Trophoblast cell (in vitro differentiated cells and primary cell): ENCODE results near the gene SMURF1.
"Not testable (repeated sequence)": the region's sequence is repeated elsewhere in the genome, so short reads cannot be mapped to it uniquely, and the experiment has no call there.

Source experiments
- DNase-seq, 2 donors: peaks; one replicate each; pipeline ENCODE4 v3.0.0-alpha.2; 2016
- H2AFZ ChIP-seq: 2 replicates; pipeline ENCODE4 v1.6.1; 2013; ENCODE audit warnings: low read length, moderate library complexity, mild to moderate bottlenecking; ENCODE audit not compliant: insufficient read depth, poor library complexity
- H2AK5ac ChIP-seq: 2 replicates; pipeline ENCODE4 v1.6.1; 2013; ENCODE audit warnings: mild to moderate bottlenecking, low read length
- H2BK120ac ChIP-seq: 2 replicates; pipeline ENCODE4 v1.6.1; 2013; ENCODE audit warnings: low read length, mild to moderate bottlenecking, moderate library complexity; ENCODE audit not compliant: insufficient read depth, poor library complexity
- H2BK12ac ChIP-seq: 2 replicates; pipeline ENCODE4 v1.6.1; 2013; ENCODE audit warnings: mild to moderate bottlenecking, low read length, moderate library complexity
- H2BK5ac ChIP-seq: 2 replicates; pipeline ENCODE4 v1.6.1; 2013; ENCODE audit warnings: low read length, low read depth, moderate library complexity, mild to moderate bottlenecking; ENCODE audit not compliant: poor library complexity
- H3K14ac ChIP-seq: 2 replicates; pipeline ENCODE4 v1.6.1; 2013; ENCODE audit warnings: mild to moderate bottlenecking, low read length
- H3K18ac ChIP-seq: 2 replicates; pipeline ENCODE4 v1.6.1; 2013; ENCODE audit warnings: mild to moderate bottlenecking, low read length
- H3K23ac ChIP-seq: 2 replicates; pipeline ENCODE4 v1.6.1; 2013; ENCODE audit warnings: low read length
- H3K27ac ChIP-seq: 2 replicates; pipeline ENCODE4 v1.5.1; 2013; ENCODE audit warnings: low read depth, mild to moderate bottlenecking, inconsistent platforms, low read length, moderate library complexity
- H3K27me3 ChIP-seq: 2 replicates; pipeline ENCODE4 v1.6.1; 2013; ENCODE audit warnings: inconsistent platforms, mild to moderate bottlenecking, low read length, moderate library complexity; ENCODE audit not compliant: insufficient read depth
- H3K36me3 ChIP-seq, 2 experiments: 1 replicate in 1 of 2; 2 replicates in 1 of 2; pipeline ENCODE4 v1.6.1; 2013; ENCODE audit warnings: low read length in 2 of 2, mild to moderate bottlenecking in 2 of 2, moderate library complexity in 1 of 2; ENCODE audit not compliant: insufficient read depth in 2 of 2, control insufficient read depth in 1 of 2
- H3K4ac ChIP-seq: 2 replicates; pipeline ENCODE4 v1.6.1; 2013; ENCODE audit warnings: low read depth, mild to moderate bottlenecking, low read length, moderate library complexity
- H3K4me1 ChIP-seq, 2 experiments: 1 replicate in 1 of 2; 2 replicates in 1 of 2; pipeline ENCODE4 v1.6.1; 2013; ENCODE audit warnings: low read length in 2 of 2, mild to moderate bottlenecking in 2 of 2, moderate library complexity in 1 of 2; ENCODE audit not compliant: insufficient read depth in 2 of 2, control insufficient read depth in 1 of 2
- H3K4me2 ChIP-seq: 2 replicates; pipeline ENCODE4 v1.6.1; 2013; ENCODE audit warnings: inconsistent platforms, mild to moderate bottlenecking, low read length, moderate library complexity
- H3K4me3 ChIP-seq: 2 replicates; pipeline ENCODE4 v1.5.1; 2013; ENCODE audit warnings: mild to moderate bottlenecking, low read depth, low read length, inconsistent platforms
- H3K79me1 ChIP-seq: one replicate; pipeline ENCODE4 v1.6.1; 2013; ENCODE audit warnings: low read length
- H3K79me2 ChIP-seq: 2 replicates; pipeline ENCODE4 v1.6.1; 2013; ENCODE audit warnings: low read length, mild to moderate bottlenecking; ENCODE audit not compliant: control insufficient read depth, insufficient read depth, poor library complexity
- H3K9ac ChIP-seq: 2 replicates; pipeline ENCODE4 v1.6.1; 2013; ENCODE audit warnings: mild to moderate bottlenecking, low read length
- H3K9me3 ChIP-seq: 2 replicates; pipeline ENCODE4 v1.6.1; 2013; ENCODE audit warnings: low read depth, mild to moderate bottlenecking, control low read depth, inconsistent platforms, low read length; ENCODE audit not compliant: insufficient read depth
- H4K12ac ChIP-seq: 2 replicates; pipeline ENCODE4 v1.6.1; 2013; ENCODE audit warnings: low read depth, mild to moderate bottlenecking, low read length, moderate library complexity
- H4K8ac ChIP-seq: 2 replicates; pipeline ENCODE4 v1.6.1; 2013; ENCODE audit warnings: low read depth, mild to moderate bottlenecking, low read length, moderate library complexity
- H4K91ac ChIP-seq: one replicate; pipeline ENCODE4 v1.6.1; 2013; ENCODE audit warnings: low read depth, mild to moderate bottlenecking, low read length, moderate library complexity
- WGBS: extraction: QIAGEN DNeasy Blood & Tissue Kit; methylation state at CpG from one replicate; pipeline ENCODE4 v1.1.7; 2013; ENCODE audit warnings: missing lambda C conversion rate; ENCODE audit not compliant: insufficient read length, insufficient coverage; ENCODE audit errors: extremely low coverage; 5-methylcytosine and 5-hydroxymethylcytosine counted together

SMURF1 gene

DNA sequence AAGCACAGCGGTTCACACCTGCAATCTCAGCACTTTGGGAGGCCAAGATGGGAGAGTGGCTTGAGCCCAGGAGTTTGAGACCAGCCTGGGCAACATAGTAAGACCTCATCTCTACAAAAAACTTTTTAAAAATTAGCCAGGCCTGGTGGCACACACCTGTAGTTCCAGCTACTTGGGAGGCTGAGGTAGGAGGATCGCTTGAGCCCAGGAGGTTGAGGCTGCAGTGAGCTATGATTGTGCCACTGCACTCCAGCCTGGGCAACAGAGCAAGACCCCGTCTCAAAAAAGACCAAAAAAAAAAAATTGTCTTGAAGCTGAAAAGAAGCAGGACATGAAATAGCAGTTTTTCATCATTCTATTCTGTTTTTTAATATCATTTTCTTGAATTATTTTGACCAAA, 99.0 kb downstream of the SMURF1 start:
- not testable (repeated sequence) for H3K14ac ChIP-seq, H2BK120ac ChIP-seq, H3K79me2 ChIP-seq, H3K79me1 ChIP-seq, H4K91ac ChIP-seq, H2BK5ac ChIP-seq, H3K27me3 ChIP-seq, DNase-seq, H3K4ac ChIP-seq, H4K8ac ChIP-seq, H4K12ac ChIP-seq, H3K9ac ChIP-seq, H3K9me3 ChIP-seq, H3K4me3 ChIP-seq, H3K23ac ChIP-seq, H3K4me2 ChIP-seq, H3K27ac ChIP-seq, H2AFZ ChIP-seq, H2AK5ac ChIP-seq, H3K18ac ChIP-seq, H2BK12ac ChIP-seq
- Histone ChIP-seq H3K36me3 (peaks cover 39 to 47% of the 10 kb centered on the region in 2 experiments), H3K4me1 (peaks cover 16 to 17% of the 10 kb centered on the region in 2 experiments)
- WGBS: no CpG with 5 or more reads among the region's 3 CpGs

- Histone ChIP-seq H3K4me3 (no peak overlapping the region), H3K36me3 (peaks cover 48 to 51% of the 10 kb centered on the region in 2 experiments), H4K12ac (no peak overlapping the region), H3K4ac (no peak overlapping the region), H3K79me2 (peaks cover 5% of the 10 kb centered on the region), H3K27ac (peak overlapping the region; percentile 75), H3K79me1 (peaks cover 4% of the 10 kb centered on the region), H2AK5ac (no peak overlapping the region), H2AFZ (no peak overlapping the region), H3K23ac (no peak overlapping the region), H2BK5ac (no peak overlapping the region), H3K9me3 (no peaks in the 10 kb centered on the region), H3K4me1 (peaks cover 16 to 17% of the 10 kb centered on the region in 2 experiments), H2BK120ac (no peak overlapping the region), H3K27me3 (no peaks in the 10 kb centered on the region), H4K8ac (no peak overlapping the region), H2BK12ac (no peak overlapping the region), H3K9ac (no peak overlapping the region), H3K14ac (no peak overlapping the region), H4K91ac (no peak overlapping the region), H3K4me2 (peak overlapping the region; percentile 45), H3K18ac (no peak overlapping the region)
- peak in 1 of 2 donors; percentile 64 for DNase-seq
- WGBS: no CpG with 5 or more reads among the region's 5 CpGs
Observed at GRCh38 chr7:99042957-99043356, 101.0 kb downstream of the SMURF1 start.

- Histone ChIP-seq H2BK12ac (peak overlapping the region; percentile 47), H2BK120ac (no peak overlapping the region), H3K27me3 (no peaks in the 10 kb centered on the region), H3K14ac (no peak overlapping the region), H3K9ac (no peak overlapping the region), H3K4me3 (no peak overlapping the region), H2AK5ac (no peak overlapping the region), H2BK5ac (no peak overlapping the region), H3K79me2 (peaks cover 5% of the 10 kb centered on the region), H3K18ac (no peak overlapping the region), H4K12ac (no peak overlapping the region), H3K27ac (peak overlapping the region; percentile 17), H3K23ac (no peak overlapping the region), H2AFZ (no peak overlapping the region), H3K4ac (no peak overlapping the region), H4K91ac (no peak overlapping the region), H3K9me3 (no peaks in the 10 kb centered on the region), H3K36me3 (peaks cover 52 to 55% of the 10 kb centered on the region in 2 experiments), H3K4me1 (peaks cover 7 to 11% of the 10 kb centered on the region in 2 experiments), H4K8ac (no peak overlapping the region), H3K79me1 (peaks cover 4% of the 10 kb centered on the region), H3K4me2 (no peak overlapping the region)
- no peak for DNase-seq
- no CpG with 5 or more reads among the region's 11 CpGs for WGBS
Observed at GRCh38 chr7:99041526-99041925, 102.4 kb downstream of the SMURF1 start.

- H4K91ac ChIP-seq: no peak overlapping the region
- no peak overlapping the region for H3K9ac ChIP-seq
- H3K4me2 ChIP-seq: no peak overlapping the region
- H3K23ac ChIP-seq: no peak overlapping the region
- H2BK5ac ChIP-seq: peak overlapping the region; percentile 49
- H3K4me1 ChIP-seq: peaks cover 7 to 11% of the 10 kb centered on the region in 2 experiments
- DNase-seq: peak; percentile 81 to 94
- H3K36me3 ChIP-seq: peaks cover 61 to 62% of the 10 kb centered on the region in 2 experiments
- H4K8ac ChIP-seq: peak overlapping the region; percentile 75
- H3K14ac ChIP-seq: peak overlapping the region; percentile 52
- peak overlapping the region; percentile 89 for H3K18ac ChIP-seq
- no peaks in the 10 kb centered on the region for H3K9me3 ChIP-seq
- H3K27me3 ChIP-seq: no peaks in the 10 kb centered on the region
- H3K79me2 ChIP-seq: peaks cover 5% of the 10 kb centered on the region
- no peak overlapping the region for H2BK12ac ChIP-seq
- H2AFZ ChIP-seq: no peak overlapping the region
- peak overlapping the region; percentile 70 for H2BK120ac ChIP-seq
- H4K12ac ChIP-seq: peak overlapping the region; percentile 41
- no peak overlapping the region for H3K27ac ChIP-seq
- peak overlapping the region; percentile 89 for H2AK5ac ChIP-seq
- no peak overlapping the region for H3K4ac ChIP-seq
- WGBS: no CpG with 5 or more reads among the region's 31 CpGs
- peaks cover 4% of the 10 kb centered on the region for H3K79me1 ChIP-seq
- H3K4me3 ChIP-seq: no peak overlapping the region
Observed at GRCh38 chr7:99040104-99040958, 103.6 kb downstream of the SMURF1 start.
